Right ventricle myocardium inferior (tissue), 1 donor: ENCODE results near the gene RHOV. TPM values are rescaled to one million over a fixed set of nuclear protein-coding genes. Genes with fewer than 3 reads are reported as not detected.
A peak's percentile ranks its signal among the peaks of the same experiment; 100 is the strongest.

ENCODE experiments used
- ATAC-seq: fragments of 200-7000 bp; cut with Tn5 transposase; one replicate; pipeline ENCODE4 v1.9.1; 2020; ENCODE audit warnings: mild to moderate bottlenecking, moderate library complexity
- DNase-seq: peaks from one replicate; pipeline ENCODE4 v3.0.0; 2021; ENCODE audit errors: missing footprints
- intact Hi-C: fragments of 100-400 bp; cut with DNase I; formaldehyde crosslinking; loops from one replicate; pipeline ENCODE4 v1.11.0; 2022
- long read RNA-seq: library from polyadenylated mRNA; unstranded; transcript quantifications from one replicate; pipeline ENCODE4 v2.0.0, GENCODE V29; 2021
- total RNA-seq: library from RNA; stranded (reverse); fragmentation: NEBNext Ultra II Directional; extraction: Animal tissue kit (Norgen Biotek cat#: 25700); gene quantifications from one replicate; pipeline ENCODE4 v1.2.1, GENCODE V29; 2021
- donor health status: DM: no; HTN: yes; CAD: no; lungs with severe emphysema.

Gene RHOV, protein sequence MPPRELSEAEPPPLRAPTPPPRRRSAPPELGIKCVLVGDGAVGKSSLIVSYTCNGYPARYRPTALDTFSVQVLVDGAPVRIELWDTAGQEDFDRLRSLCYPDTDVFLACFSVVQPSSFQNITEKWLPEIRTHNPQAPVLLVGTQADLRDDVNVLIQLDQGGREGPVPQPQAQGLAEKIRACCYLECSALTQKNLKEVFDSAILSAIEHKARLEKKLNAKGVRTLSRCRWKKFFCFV
- total RNA-seq = not detected
- long read RNA-seq = 0 reads

DNA sequence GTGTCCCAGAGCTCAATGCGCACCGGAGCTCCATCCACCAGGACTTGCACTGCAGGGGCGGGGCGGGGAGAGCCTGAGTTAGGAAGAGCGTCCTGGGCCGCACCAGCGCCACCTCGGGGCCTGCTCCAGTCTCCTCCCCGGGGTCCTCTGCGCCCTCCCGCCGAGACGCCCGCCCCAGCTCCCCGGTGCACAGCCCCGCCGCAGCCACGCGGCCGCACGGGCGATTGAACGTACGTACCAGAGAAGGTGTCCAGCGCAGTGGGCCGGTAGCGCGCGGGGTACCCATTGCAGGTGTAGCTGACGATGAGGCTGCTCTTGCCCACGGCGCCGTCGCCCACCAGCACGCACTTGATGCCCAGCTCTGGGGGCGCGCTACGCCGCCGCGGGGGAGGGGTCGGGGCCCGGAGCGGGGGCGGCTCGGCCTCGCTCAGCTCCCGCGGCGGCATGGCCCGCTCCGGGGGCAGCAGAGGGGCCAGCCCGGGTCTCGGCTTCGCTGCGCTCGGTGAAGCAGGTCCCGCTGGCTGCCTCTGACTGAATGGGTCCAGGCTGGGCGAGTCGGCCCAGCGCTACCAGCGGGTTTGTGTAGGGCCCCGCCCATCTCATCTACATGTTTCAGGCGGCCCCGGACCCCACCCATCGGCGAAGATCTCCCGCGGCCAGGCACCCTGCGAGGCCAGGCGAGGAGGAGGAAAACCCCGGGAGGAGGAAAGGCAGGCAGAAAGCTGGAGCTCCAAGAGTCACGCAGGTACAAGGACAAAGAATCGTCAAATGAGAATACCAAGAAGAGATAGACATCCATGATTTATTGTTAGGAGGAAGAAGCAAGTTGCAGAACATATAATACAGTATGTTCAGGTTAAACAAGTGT is at the start of gene RHOV:
RHOV (minus strand) TSS at position 541 of the 868 bp plus-strand sequence; CDS start at position 446, 95 bp downstream.
- intact Hi-C loops = no loop called here
- ATAC-seq (peak; percentile 73), DNase-seq (peak; percentile 77)

DNA sequence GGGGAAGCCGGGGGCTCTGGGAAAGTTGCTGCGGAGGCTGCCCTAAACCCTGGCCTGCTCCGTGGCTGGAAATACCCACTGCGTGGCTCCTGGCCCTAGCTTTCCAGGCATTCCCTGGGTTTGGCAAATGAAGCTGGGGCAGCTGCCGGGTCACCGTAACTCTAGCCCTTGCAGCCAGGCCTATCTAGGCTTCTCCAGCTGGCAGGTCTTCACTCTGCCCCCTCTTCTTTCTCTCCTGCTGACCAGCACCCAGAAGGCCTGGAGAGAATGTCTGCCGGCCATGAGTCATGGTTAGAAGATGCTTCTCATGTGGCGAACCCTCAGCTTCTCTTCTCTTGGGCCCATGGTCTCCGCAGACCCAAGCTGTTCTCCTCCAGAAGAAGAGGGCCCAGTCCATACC is 49.5 kb upstream of the RHOV start:
- ATAC-seq (no peak), DNase-seq (no peak)
- intact Hi-C loops = no loop called here

DNA sequence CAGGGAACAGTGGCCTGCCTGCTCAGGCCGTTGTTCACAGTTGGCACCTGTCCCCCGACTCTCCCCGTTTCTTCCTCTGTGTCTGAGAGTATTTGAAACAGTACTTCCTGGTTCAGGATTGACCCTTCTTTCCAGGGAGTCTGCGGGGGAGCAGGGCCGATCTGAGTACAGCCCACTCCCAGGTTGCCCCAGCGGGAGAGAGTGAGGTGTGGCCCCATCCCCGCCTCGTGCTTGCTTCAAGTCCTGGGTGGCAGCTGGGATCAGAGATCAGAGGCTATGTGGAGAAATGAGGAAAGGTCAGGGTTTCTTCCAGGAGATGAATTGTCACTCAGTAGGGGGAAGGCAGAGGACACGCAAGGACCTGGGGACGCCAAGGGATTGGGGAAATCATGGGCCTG is 48.6 kb upstream of the RHOV start:
- intact Hi-C loops = no loop called here
- ATAC-seq = no peak
- DNase-seq = peak; percentile 53

DNA sequence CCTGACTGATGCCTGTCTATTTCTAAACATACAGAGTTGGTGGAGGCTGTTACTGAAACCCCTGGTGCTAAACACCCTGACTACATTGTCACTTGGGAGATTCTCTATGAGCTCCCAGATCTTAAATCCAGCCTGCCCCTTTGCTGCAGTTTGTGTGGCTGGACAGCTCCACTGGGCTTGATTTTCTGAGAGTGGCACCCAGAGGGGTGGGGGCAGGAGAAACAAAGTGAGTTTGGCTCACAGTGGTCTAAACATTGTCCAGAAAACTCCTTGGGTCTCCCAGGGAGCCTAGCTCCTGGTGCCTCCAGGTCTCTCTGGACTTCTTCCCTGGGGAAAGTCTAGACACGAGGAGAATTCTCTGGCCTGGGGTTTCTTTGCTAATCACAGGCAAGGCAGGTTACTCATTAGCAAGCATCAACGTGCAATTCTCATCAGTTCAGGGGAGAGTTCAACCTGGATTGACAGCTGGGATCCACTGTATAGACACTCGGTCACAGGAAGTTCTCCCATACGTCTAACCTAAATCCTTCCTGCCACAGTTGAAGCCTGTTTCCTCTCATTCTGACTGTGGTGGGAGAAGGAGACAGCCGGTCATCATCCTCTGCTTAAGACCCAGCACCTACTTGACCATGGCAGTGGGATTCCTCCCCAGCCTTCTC is 48.0 kb upstream of the RHOV start:
- intact Hi-C loops = no loop called here
- no peak for ATAC-seq
- peak; percentile 15 for DNase-seq

DNA sequence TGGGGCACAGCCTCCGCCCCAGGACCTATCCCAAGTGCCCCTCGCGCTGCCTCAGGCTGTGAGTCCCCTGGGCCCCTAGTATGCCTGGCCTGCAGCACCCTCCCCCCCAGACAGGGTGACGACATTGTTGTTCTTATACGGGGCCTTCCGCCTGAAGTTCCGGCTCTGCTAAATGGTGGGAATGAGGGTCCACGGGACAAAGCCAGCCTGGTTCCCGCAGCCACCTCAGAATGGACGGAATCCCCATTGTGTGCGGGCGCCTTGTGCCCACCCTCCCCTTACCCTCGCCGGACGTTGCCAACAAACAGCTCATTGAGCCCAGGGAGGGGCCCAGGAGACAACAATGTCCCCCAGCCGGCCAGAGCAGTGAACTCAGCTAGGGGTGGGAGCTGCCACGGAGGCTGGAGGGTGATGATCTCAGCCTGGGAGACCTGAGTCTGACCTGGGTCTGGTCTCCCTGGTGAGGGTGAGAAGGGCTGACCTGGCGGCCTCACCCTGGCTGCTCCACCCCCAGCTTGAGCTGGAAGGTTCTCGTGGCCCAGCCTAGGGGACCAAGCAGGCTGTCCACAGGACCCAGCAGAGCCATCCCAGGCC is 44.9 kb upstream of the RHOV start:
- intact Hi-C loops = no loop called here
- DNase-seq (peak; percentile 62), ATAC-seq (no peak)

DNA sequence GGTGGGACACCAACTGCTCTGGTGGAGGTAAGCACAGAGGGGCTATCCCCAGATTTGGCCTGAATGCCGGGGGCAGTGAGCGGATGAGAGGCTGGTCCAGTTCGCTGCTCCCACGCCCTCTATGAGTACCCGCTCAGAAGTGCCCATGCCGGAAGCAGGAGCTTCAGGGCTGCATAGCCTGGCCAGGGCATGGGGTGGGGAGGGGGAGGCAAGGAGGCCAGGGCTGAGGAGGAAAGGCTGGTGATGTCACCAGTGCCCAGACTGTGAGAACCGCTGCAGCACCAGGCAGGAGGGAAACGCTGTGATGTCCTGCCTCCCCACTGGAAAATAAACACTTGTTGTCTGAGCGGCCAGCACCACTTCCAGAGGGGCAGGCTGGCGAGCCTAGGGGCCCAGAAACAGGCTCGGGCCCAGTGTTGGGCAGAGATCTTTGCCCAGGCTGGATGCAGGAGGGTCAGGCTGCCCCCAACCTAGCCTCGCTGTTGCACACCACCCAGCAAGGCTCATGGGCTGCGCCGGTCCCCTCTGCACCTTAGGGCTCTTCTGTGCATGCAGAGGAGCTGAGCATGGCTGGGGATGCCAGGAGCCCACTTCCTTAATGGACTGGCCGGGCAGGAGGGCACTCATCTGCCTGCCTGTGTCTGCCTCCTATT is 44.2 kb upstream of the RHOV start:
- intact Hi-C loops = no loop called here
- DNase-seq = no peak

DNA sequence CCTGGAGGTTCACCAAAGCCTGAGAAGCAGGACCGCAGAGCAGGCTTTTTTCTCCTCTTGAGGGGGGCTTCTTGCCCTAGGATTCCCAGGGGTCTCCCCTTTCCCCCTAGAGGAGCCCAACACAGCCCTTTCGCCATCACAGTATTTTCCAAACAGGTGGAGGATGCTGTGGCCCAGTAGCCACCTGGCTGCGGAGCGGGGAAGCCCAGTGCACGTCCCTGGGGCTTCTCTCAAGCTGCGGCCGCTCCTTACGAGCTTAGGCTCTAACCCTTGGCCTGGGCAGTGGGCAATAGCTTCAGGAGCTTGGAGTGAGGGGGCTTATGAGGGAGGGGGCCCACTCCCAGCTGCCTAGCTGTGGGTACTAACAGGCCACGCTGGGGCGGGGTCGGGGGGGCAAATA is 43.6 kb upstream of the RHOV start:
- intact Hi-C loops = no loop called here
- ATAC-seq = no peak
- DNase-seq = peak; percentile 23

More for the DNA sequence above, 44.2 kb upstream of the RHOV start:
- no peak for ATAC-seq

DNA sequence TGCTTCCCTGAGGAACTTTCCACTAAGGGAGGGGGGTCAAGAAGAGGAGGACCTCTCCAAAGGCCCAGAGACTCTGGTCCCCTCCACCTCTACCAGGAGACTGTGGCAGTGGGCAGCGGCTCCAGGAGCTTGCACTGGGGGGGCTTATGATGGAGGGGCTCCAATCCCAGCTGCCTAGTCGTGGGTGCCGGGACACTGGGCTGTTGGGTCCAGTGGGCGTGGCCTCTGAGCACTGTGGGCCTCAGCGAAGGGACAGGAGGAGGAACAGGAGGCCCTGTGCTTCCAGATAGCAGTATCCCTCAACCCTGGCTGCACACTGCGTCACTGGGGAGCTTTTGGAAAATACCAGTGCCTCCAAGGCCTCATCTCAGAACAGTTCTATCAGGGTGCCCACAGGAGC is 41.6 kb upstream of the RHOV start:
- no peak for ATAC-seq
- intact Hi-C loops = no loop called here
- DNase-seq = peak; percentile 63

DNA sequence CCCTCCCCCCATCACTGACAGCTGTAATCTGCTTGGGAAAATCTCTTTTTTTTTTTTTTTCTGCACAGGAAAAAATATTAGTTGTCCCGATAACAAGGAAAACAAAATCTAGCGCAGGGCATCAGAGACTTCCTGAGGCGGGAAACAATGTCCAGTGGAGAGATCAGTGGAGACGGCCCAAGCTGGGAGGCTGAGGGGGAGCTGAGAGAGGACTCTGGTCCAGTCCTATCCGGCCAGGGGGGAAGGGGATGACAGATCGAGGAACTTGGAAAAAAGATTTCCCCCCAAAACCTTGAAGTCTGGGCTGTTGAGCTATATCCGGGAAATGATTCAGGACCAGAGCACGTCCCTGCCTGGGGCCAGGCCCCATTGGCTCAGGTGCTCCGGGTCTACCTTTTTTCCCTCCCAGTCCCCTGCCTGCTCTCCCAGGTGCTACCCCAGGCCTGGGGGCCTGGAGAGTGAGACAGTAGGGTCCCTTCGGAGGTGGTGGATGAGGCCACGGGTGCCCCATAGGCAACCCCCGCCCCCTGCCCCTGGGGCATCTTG is 41.2 kb upstream of the RHOV start:
- DNase-seq = no peak
- intact Hi-C loops = no loop called here
- no peak for ATAC-seq

DNA sequence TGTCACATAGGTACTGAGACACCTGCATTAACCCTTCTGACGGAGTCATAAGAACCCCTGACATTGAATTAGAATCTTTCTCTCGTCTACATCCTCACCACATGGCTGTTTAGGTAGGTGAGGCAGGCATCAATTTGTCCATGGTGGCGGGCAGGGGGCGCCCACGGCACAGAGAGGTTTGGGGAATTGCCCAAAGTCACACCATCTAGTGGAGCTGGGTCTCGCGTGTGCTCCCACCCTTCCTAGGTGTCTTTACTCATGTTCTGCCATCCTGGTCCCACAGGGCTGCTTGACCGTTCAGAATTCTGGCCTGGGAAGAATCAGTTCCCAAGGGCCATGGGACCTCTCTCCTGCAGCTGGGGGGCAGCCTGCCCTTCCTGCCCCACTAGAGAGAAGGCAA is 40.5 kb upstream of the RHOV start:
- intact Hi-C loops = no loop called here
- DNase-seq (no peak), ATAC-seq (no peak)

DNA sequence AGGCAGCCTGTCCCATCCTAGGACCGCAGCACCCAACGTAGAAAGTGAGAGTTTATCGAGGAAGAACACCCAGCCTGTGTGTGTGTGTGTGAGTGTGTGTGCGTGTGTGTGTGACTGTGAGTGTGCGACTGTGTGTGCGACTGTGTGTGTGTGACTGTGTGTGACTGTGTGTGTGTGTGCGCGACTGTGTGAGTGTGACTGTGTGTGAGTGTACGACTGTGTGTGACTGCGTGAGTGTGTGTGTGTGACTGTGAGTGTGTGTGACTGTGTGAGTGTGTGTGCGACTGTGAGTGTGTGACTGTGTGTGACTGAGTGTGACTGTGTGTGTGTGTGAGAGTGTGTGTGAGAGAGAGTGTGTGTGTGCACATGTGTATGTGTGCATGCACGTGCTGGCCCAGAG is 40.0 kb upstream of the RHOV start:
- DNase-seq = no peak
- intact Hi-C loops = no loop called here
- ATAC-seq = no peak

DNA sequence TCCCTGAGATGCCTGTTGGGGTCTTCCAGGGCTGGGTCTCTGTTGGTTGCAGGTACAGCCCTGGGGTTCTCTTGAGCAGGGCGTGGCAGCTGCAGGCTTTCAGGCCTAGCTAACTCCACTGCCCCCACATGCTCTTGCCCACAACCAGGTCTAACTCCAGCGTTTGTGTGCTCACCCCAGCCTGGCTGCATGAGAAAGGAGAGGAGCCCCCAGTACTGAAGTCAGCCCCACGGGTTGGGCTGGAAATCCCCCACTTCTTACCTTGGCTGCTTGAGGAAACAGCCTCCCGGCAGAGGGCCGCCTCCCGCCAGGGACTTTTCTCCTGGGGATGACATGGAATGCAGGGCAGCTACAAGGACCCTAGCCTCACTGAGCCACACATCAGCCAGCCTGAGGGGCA is 38.4 kb upstream of the RHOV start:
- DNase-seq (no peak), ATAC-seq (no peak)
- intact Hi-C loops = no loop called here

DNA sequence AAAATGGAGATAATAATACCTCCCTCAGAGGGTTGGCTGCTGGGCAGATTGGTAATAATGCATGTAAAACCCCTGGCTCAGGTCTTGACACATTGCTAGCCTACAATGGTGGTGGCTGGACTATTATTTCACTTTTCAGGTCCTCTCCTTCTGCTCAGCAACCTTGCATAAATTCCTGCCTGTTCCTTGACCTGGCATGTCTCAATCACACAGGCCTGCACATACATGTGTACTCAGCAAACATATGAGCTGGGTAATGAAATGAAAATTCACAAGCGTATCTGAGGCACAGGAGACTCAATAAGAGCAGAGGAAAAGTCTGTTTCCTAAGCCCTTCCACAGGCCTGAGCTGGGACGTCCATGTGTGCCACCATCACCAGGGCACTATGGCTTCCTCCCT is 37.7 kb upstream of the RHOV start:
- ATAC-seq (no peak), DNase-seq (no peak)
- intact Hi-C loops = no loop called here

DNA sequence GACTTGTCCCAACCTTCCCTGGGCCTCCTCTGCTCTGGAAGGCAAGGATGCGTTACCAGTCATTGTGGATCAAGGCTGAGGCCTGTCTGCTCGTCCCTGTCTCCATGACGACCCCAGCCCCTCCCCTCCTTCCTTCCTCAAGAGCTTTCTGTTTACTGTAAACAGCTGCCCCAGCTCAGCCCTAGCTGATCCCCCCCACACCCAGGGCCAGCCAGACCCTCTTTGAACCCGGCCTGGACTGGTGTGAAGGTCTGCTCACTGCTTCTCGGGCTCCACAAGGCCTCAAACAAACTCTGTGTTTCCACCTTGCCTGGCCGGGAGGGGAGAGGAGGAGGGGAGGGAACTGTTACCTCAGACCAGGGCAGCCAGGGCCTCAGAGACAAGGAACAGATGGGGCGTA is 37.1 kb upstream of the RHOV start:
- ATAC-seq (no peak), DNase-seq (no peak)
- intact Hi-C loops = no loop called here

DNA sequence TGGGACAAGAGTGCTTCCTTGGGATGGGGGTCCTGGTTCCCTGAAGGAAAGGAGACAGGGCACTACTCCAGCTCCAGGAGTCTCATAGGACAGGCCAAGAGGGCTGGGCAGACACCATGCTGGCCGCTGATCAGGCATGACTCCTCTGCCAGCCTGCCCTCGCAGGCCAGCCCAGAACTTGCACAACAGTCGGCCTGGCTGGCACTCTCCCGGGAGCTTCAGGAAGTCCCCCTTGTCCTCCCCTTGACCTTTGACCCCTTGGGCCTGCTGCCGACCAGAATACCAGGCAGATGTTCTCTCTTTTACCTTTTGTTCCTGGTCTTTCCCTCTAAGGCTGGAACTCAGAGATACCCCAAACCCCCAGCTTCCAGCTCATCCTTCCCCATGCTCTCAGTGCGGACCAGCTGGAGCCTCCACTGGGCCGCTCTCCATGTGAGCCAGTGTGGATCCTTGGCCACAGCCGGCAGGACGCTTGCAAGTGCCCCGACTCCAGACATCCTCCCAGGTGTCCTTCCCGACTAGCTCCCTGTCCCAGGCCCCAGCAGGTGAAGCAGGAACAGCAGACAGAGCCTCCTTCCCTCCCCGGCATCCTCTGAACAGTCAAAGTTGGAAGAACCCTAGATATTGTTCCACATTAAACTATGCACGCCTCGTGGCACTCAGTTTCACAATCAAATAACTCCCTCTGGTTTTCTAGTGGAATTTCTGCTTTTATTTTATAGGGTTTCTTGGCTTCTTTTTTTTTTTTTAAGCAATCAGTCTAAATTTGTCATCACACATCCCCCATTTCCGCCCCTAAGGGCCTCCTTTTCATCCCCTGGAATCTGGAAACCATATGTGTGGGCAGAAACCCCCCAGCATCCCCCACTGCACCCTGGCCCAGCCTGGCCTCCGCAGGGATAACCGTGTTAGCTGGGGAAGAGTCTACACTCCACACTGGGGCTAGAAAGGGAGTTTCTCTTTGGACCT is 35.9 kb upstream of the RHOV start:
- DNase-seq (peak; percentile 80), ATAC-seq (no peak)
- intact Hi-C loops = loop anchor here (5.0 kb wide), 2 partner anchors 207 to 422 kb away; partner anchors contain the start of genes INO80, NUSAP1 and OIP5

DNA sequence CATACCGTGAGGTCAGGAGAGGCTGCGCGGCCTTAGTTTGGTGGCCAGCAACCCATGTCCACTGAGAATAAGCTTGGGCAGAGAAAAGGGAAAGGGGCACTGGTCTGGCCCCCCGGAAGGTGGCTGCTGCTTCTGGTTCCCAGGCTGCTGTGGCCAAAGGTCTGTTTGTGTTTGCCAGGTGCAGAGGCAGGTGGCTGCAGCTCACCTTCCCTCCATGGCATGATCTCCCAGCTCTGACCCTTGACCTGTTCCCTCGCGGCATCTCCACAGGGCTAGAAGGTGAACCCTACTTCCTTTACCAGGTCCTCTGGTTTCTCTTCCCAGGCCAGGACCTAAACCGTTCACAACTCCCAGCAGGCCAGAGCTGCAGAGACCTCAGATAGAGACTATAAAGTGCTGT is 34.1 kb upstream of the RHOV start:
- DNase-seq = peak; percentile 13
- intact Hi-C loops = loop anchor here (5.0 kb wide), 2 partner anchors 209 to 424 kb away; partner anchors contain the start of genes INO80, NUSAP1 and OIP5
- no peak for ATAC-seq
